Stimulated activated CD4-positive, alpha-beta T cell treated with anti-CD3 and anti-CD28 coated beads, Interleukin-15, amount 100 ng/mL, for 24 hours (primary cell): ENCODE results near the gene PIAS2.
"Not testable (repeated sequence)": the region's sequence is repeated elsewhere in the genome, so short reads cannot be mapped to it uniquely, and the experiment has no call there.

Experiments used
- DNase-seq: peaks from one replicate; pipeline ENCODE4 v3.0.0-alpha.2; 2020

PIAS2 gene

DNA sequence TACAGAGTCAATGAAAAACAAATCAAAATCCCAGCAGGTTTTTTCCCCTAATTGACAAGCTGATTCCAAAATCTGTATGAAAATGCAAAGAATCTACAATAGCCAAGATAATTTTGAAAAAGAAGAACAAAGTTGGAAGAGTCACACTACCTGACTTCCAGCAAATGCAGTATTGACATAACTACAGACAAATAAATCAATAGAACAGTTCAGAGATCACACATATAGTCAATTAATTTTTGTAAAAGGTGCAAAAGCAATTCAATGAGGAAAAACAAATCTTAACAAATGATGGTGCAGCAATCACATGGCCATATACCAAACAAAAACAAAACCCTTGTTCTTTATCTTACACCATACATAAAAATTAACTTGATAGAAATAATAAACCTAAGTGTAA, 85.9 kb downstream of the PIAS2 start:
- DNase-seq, result no peak

DNA sequence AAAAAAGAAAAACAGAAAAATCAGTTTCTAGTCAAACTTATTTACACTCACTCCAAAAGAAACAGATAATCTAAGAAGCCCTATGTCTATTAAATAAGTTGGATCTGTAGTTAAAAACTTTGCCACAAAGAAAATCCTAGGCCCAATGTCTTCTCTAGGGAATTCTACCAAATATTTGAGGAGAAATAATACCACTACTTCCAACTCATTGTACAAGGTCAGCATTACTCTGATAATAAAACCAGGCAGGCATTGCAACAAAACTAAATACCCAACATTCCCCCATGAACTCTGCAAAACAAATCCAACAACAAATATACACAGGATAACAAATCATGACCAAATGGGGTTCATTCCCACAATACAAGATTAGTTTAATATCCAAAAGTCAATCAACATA, 86.7 kb downstream of the PIAS2 start:
- no peak for DNase-seq

DNA sequence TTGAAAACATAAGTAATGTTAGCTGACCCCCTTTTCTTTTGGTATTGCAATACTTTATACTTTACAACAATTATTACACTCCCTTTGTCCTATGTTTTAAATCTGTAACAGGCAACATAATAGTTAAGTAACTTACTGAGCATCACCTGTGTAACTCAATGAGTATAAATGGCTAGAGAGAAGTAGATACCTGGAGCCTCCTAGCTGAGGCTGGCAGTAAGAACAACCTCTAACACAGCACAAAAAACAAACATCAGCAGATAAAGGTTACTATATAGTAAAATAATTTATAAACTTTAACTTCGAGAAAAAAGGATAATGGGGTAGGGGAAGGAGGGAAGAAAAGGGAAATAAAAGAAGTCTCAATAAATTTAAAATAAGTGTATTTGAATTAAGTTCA, 87.4 kb downstream of the PIAS2 start:
- DNase-seq, result no peak

DNA sequence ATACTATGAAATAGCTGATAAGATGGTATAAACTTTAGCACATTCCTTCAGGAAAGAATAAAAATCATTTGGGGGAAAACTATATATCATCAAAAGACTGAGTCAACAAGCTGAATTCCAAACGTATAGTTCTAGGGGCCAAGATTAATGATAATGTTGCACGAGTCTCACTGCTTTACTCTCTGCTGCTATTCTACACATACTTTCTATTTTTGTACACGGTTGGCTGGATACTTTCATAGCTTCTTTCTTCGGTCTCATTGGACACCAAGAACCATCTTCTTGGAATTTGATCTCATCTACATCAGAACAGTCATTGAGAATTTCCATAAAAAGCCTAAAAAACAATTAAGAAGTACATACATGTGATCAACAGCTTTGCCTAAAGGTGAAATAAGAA, 87.8 kb downstream of the PIAS2 start:
- no peak for DNase-seq

DNA sequence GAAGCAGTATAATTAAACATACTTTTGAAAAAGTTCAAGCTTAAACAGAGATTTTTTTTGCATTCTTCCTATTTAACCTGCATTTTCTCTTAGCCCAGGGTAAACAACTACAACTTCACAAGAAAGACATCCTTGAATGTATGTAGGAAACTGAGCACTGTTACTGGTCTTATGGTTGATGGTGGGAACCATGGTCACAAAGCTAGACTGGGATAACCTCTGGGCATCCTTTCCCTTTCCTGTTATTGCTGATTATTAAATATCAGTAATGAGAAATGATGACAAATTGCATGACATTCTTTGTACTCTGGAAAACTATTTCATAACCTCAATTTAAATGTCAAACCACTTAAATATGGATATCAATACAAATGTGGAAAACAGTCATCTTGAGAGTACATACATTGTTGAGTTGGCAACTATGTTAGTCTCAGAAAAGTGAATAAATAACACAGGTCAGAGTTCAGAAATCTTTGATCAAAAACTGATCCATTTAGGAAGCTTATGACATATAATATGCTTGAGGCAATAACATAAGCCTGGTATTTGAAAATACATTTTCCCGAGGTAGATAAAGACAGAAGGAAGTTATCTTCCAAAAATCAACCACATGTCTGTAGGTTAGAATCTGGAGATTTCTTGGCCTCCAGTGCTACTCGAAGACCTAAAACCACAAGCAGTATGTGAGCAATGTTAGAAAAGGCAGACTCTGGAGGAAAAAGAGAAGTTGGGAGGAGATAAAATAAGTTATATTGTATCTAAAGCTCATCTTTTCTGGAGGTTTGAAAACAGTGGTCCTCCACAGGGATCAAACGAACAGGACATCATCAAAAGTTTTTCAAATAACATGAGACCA, 95.2 kb downstream of the PIAS2 start:
- no peak for DNase-seq

DNA sequence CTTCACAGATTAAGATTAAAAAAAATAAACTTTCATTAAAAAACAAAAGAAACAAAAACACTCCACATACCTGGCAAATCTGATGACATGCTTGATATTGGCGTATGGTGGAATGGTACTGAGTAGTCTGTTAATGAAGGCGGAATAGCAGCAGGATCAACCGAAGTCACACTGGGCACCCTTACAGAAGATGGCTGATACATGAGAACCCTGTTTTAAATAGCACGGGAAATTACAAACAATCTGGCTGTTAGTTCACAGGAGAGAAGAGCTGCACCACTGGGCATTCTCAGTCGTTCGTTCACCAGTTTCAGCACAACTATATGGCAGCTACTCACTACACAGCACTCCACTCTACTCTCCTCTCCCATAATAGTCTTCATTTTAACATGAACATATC, 96.4 kb downstream of the PIAS2 start:
- DNase-seq, result no peak

DNA sequence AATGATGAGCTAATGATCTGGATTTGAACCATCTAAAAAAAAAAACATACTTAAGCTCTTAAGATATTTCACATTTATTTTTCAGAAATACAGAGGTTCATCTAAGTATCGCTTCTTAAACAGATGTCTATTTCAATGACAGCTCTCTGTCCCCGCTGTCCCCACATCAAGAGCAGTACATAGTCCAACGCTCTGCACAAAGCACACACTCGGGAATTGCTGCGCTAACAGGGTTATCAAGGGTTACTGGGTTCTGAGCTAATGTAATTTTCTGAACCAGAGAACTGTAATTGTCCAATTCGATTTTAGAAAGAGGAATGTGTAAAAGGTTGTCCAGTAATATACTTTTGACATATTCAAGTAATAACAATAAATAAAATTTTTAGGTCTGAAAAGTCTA, 101.6 kb downstream of the PIAS2 start:
- no peak for DNase-seq

DNA sequence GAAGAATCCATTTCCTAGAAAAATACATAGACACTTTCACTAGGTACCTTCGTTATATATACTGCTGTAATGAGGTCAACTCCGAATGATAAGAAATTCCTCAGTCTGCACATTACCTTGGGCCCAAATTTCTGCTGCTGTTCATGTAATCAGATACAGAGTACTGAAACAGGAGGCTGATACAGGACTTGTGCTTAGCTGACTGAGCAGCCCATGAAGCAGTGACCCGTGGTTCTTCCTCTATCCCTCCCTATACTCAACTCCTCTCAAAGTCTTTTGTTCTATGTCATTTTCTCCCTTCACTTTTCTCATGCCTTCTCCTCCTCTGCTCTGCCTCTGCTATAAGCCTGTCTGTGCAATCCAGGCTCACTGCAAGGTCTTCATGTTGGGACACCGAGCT, 102.9 kb downstream of the PIAS2 start:
- no peak for DNase-seq

DNA sequence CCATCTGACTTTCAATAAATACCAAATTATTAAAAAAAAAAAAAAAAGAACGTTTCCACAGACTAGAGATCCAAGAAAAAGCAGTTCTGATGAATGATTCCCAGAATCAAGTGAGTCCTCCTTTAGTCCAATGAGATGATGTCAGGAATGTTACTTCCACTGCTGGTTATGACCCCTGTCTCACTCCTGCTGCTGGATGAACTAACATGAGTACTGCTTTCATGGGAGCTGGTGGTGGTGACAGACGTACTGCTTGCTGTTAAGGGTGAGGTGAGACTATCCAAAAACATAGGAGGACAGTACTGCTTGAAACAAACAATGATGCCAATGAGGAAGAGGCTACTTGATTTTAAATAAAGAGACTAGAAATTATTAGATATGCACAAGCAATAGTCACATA, 105.0 kb downstream of the PIAS2 start:
- no peak for DNase-seq

DNA sequence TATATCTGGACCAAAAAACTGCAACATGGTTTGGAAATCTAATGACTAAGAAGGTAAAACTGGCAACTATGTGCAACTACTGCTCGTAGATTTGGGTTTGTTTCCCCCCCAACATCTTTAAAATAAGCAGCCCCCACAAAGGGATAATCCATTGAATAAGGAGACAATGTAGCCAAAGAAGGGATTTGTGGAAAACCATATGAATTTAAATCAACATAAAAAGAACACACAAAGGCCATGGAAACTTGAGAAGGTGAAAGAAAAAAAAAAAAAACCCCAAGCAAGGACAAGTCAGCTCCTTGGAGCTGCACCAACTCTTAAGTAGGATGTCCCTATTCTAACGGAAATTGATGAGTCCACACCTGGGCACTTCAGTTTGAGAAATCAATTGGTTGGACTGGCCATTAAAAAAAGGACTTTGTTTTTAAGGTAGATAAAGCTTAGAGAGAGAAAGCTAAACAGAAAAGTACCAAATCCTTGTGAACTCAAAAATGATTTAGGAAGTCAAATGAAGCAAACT, 106.8 kb downstream of the PIAS2 start:
- DNase-seq, result no peak

DNA sequence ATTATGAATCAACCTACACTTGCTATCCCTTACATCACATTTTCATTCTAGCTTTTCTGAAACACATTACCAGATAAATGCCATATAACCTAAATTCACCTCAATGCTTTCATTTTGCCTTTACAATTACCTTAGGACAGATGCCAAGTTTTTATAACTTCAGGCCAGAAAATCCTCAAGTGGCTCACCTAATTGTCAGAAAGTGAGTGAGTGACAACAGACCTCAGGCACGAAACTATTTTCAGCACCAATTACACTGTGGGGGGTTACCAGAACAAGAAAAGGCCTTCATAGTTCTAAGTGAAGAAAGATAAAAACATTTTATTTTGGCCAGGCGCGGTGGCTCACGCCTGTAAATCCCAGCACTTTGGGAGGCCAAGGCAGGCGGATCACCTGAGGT, 108.2 kb downstream of the PIAS2 start:
- no peak for DNase-seq

DNA sequence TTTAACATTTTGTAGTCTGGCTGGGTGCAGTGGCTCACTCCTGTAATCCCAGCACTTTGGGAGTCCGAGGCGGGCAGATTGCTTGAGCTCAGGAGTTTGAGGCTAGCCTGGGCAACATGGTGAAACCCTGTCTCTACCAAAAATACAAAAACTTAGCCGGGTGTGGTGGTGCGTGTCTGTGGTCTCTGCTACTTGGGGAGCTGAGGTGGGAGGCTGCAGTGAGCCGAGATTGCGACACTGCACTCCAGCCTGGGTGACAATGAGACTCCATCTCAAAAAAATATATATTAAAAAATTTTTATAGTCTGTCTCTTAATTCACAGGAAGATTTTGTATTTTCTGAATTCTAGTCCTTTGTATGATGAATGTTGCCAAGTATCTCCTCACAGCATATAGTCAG, 121.4 kb downstream of the PIAS2 start:
- not testable (repeated sequence) for DNase-seq

DNA sequence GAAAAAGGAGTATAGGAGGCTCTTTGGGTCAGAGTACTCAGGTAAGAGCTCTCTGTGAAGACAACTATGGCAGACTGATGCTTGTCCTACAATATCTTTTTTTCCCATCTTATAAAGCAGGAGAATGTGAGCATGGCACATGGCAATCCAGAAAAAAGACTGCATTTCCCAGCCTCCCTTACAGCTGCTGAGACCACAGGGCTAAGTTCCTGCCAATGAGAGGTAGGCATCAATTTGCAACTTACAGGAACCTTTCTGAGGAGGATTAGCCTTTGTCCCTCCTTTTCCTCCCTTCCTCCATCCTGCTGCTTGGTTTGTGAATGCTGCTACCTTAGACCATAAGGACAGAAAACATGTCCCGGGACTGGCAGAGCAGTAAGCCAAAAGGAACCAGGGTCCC, 122.7 kb downstream of the PIAS2 start:
- no peak for DNase-seq

DNA sequence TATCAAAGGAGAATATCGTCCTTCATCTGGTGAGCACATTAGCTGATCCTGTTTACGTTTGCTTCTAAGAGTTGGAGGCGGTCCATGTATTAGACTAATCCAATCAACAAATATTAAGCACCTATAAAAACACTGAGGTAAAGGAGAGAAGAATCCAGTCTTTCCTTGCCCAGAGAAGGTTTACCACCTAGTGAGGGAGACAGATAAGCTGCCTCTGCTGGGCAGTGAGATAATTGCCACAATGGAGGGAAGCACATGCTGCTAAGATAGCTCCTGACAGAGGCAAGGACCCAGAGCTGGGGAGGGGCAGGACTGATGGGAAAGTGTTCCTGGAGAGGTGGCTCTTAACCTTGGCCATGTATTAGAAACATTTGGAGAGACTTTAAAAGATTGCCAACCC, 123.7 kb downstream of the PIAS2 start:
- DNase-seq, result no peak

DNA sequence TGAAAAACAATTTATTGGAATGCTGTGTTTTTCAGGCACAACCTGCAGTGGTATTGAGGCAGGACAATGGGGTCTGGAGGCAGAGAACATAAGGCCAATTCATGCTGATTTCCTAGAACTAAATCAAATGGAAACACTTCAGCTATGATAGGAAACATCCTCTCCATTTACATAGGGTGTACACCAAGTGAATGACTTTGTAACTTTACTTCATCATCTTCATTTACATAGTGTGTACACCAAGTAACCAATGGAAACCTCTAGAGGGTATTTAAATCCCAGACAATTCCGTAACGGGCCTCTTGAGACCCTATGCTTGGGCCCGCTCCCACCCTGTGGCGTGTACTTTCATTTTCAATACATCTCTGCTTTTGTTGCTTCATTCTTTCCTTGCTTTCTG, 128.2 kb downstream of the PIAS2 start:
- DNase-seq, result no peak

DNA sequence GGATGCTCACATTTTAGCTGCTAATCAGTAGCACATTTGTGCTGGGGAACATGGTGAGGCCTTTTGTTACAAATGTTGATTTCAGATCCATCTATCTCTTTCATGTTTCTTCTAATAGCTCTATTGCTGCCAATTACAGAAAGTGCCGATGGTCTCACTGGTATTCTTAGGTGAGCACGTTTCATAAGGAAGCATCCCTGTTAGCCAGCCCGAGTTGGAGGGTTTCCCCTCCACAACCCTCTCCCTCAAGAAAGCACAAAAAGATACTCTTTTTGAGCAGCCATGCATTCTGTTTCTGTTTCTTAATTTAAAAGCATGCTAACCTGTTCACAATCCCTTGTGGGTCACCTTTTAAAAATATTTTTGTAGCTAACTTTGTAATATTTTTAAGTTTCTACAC, 129.6 kb downstream of the PIAS2 start:
- DNase-seq, result no peak

DNA sequence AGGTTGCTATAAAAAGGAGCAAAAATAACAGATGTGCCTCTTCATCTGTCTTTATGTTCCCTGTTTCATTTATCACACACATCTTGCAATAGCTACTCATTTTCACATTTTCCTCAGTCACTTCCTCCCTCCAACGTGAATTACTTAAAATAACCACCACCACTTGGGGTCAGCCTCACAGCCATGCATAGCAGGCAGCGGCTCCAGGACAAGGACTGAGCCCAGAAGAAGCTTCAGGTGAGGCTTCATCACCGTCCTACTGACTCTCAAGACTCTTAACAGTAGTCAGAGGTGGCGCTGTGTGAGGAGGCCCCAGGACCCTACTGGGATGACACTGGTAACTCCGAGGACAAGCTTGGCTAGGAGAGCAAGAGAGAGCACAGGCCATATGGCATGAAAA, 144.9 kb downstream of the PIAS2 start:
- no peak for DNase-seq

DNA sequence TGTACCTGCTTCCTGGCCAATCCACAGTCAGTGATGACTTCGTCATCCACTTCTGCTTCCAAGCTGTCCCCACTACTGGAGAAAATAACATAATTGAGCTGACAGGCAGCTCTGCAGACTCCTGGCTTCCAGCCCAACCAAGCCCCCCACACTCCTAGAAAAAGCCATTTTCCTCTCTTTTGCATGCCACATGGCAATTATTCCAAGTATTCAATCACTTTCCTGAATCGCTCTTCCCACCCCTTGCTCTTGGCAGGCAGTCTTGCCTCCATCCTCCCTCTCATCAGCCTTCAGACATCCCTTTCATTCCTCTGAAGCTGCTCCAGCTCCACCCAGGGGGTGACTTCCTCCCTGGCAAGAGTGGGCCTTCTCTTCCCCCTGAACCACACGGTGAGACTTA, 146.2 kb downstream of the PIAS2 start:
- DNase-seq, result no peak

DNA sequence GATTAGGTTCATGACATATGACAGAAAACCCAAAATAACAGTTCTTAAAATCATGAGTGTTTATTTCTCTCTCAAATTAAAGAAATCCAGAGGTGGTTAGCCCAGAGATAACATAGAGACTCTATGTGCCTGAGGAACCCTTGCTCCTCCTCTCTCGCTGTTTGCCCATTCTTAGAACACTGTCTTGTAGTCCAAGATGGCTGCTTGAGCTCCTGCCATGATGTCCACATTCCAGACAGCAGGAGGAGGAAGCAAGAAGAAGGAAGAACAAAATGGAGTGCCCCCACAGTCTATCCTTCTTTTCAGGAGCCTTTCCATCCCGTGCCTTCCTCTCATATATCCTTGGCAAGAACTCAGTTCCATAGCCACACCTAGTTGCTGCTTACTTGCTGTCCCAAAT, 146.6 kb downstream of the PIAS2 start:
- DNase-seq, result no peak

DNA sequence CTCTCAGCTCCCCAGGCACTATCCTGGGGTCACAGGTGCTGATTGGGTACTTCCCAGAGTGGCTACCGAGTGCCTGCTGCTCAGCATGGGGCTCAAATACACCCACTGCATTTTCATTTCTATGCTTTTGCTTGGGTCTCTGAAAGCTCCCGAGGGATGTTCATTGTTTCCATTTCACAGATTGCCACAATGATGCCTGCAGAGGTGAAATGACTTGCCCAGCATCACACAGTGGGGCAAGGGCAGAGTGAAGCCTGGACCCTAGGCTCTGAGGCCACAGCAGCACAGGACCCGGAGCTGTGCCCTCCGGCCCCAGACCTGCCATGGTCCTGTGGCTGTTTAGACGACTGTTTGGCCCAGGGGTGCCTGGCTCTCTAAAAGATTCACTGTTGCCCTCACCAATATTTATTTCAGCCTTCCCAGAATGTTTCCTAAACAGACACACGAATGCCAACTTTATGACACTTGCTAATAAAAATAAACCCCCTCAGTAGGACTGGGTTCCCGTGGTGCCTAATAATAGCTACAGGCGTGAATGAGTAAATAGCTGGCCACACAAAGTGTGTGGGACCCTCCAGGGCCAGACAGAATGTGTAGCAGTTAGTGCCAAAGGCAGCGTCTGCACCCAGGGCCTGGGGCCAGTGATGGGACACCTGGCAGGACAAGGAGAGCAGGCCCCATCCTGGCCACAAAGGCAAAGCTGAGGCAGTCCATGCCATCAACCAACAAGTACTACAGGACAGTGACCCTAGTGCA, 149.0 kb downstream of the PIAS2 start:
- no peak for DNase-seq

DNA sequence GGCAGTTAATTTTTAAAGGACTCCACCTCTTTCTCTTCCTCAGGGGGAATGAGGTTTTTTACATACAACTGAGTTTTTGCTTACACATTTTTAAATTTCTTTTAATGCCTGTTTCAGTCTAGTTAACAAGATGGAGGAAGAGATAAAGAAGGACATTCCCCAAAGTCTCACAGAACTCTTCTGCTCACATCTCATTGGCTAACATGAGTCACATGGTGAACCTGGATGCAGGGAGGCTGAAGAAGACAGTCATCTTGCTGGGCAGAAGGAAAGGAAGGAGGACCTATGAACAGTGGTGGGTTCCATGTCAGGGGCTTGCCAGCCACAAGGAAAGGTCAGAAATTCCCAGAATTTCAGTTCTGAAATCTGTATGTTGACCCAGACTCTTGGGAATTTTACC, 150.1 kb downstream of the PIAS2 start:
- no peak for DNase-seq

DNA sequence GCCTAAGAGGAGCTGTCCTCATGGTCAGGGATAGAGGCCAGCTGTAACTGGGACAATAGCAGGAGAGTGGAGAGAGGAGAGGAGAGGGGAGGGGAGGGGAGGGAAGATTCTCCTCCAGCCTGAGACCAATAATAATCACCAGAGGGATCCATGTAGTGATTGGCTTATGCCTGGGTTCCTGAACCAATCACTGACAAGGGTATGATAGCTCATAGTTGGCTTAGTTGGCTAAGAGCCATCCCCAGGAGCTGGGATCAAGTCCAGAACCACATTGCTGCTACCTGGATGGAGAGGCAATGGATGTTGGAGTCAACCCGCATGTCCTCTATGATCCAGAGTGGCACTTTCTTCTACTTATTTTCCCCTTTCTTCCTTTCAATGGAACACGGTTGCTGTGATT, 152.7 kb downstream of the PIAS2 start:
- no peak for DNase-seq

DNA sequence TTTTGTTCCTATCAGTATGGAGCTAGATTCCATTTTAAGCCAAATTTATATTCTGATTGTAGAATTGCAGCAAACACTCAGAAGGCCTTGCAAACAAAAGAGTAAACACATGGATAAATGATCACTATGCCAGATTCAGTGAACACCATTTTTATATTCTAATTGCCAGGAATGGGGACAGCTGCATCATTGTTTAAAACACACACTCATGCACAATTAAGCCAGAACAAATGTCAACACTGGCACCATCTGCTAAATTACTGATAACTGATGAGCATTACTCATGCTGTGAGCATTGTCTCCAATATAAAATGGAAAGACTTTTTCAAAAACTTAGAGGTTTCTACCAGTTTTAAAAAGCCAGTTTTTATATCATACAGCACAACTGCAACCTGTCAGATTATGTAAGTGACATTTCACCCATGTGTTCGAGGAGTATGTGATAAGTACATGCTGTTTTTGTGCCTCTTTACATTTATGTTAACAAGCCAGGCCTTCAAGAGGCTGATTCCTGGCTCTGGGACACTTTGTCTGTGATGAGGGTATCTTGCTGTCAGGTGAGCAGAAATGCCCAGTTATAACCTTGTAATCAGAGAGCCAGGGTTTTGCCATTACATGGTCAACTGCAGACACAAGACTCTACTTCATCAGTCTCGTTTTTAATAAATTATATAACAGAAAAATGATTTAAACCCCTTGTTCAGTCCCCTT, 156.1 kb downstream of the PIAS2 start:
- DNase-seq, result no peak

DNA sequence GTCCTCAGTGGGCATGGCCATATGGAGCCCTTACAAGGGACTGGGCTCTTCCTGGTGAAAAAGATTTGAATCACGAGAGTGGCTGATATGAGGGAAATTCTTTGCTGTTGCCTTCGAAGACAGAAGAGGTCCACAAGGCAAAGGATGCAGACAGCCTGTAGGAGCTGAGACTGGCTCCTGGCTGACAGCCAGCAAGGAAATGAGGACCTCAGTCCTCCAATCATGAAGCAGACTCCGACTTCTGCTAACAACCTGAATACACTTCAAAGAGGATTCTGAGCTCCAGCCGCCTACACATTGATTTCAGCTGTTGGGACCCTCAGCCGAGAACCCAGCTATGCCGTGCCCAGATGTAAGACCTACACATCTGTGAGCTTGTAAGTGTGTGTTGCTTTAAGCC, 157.4 kb downstream of the PIAS2 start:
- DNase-seq, result no peak
